K562 (cell line): ENCODE data around the gene CABLES1.

Experiments used
- ARNT ChIP-seq, 2 experiments: fragments of 450-650 bp; IDR thresholded peaks; 2 replicates each; pipeline ENCODE4 v1.6.1; 2016; ENCODE audit warnings: mild to moderate bottlenecking in 1 of 2
- PTRF ChIP-seq: fragments of 450-650 bp; IDR thresholded peaks from 2 replicates; pipeline ENCODE4 v1.6.1; 2016; ENCODE audit warnings: mild to moderate bottlenecking, missing genetic modification characterization, missing compliant biosample characterization
- RFX5 ChIP-seq: IDR thresholded peaks from 2 replicates; pipeline ENCODE4 v1.6.1; 2011; ENCODE audit warnings: low read depth, mild to moderate bottlenecking, improper control_type of control experiment, low read length
- TF ChIP-seq, protein P1 (sequence below): sonication (generic); formaldehyde crosslinking; IDR thresholded peaks from 2 replicates; pipeline ENCODE4 v1.8.1; 2023; ENCODE audit warnings: mild to moderate bottlenecking, missing genetic modification reagents
- TF ChIP-seq, protein P2 (sequence below): fragments of 250-450 bp; sonication (Bioruptor Pico); IDR thresholded peaks from 2 replicates; pipeline ENCODE4 v1.4.0; 2020; ENCODE audit warnings: mild to moderate bottlenecking, moderate library complexity

DNA sequence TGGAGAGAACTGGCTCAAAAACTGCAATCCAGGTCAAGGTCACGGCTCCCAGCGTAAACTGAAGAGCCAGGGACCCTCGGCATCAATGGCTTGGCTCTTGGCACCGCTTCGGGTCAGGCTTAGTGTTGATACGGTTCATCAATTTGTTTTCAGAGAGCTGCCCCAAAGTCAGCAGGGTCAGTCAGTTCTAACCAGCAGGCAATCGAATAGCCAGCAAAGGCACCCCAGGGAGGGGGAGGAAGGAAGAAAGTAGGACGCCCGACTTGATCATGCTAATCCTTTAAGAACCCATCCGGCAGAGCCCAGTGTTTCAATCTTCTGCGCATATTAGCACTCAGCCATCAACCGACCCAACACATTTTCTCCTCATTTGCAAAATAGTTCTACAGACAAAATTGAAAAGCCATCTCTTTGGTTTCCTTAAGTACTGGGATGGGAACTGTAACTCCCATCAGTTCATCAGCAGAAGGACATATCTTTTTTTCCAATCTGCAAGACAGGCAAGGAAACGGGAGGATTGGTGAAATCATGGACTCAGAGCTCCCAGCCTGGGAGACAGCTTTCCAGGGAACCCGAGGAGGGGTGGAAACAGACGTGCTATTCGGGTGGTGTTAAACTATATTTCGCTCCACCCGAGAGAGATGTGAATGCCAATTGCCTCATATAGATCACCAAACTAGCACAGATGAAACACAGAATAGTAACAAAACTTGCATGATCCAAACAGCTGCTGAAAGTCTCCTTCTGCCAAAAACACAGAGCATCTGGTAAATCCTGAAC, 40.7 kb upstream of the CABLES1 start:
- TF ChIP-seq, protein P1, sequence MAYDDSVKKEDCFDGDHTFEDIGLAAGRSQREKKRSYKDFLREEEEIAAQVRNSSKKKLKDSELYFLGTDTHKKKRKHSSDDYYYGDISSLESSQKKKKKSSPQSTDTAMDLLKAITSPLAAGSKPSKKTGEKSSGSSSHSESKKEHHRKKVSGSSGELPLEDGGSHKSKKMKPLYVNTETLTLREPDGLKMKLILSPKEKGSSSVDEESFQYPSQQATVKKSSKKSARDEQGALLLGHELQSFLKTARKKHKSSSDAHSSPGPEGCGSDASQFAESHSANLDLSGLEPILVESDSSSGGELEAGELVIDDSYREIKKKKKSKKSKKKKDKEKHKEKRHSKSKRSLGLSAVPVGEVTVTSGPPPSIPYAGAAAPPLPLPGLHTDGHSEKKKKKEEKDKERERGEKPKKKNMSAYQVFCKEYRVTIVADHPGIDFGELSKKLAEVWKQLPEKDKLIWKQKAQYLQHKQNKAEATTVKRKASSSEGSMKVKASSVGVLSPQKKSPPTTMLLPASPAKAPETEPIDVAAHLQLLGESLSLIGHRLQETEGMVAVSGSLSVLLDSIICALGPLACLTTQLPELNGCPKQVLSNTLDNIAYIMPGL (CRISPR knock-in tag) = no peak
- TF ChIP-seq ARNT (IDR thresholded peaks at IDR 0.05) = no peak
- no peak for TF ChIP-seq RFX5
- no peak for TF ChIP-seq PTRF (tag)
- TF ChIP-seq, protein P2, sequence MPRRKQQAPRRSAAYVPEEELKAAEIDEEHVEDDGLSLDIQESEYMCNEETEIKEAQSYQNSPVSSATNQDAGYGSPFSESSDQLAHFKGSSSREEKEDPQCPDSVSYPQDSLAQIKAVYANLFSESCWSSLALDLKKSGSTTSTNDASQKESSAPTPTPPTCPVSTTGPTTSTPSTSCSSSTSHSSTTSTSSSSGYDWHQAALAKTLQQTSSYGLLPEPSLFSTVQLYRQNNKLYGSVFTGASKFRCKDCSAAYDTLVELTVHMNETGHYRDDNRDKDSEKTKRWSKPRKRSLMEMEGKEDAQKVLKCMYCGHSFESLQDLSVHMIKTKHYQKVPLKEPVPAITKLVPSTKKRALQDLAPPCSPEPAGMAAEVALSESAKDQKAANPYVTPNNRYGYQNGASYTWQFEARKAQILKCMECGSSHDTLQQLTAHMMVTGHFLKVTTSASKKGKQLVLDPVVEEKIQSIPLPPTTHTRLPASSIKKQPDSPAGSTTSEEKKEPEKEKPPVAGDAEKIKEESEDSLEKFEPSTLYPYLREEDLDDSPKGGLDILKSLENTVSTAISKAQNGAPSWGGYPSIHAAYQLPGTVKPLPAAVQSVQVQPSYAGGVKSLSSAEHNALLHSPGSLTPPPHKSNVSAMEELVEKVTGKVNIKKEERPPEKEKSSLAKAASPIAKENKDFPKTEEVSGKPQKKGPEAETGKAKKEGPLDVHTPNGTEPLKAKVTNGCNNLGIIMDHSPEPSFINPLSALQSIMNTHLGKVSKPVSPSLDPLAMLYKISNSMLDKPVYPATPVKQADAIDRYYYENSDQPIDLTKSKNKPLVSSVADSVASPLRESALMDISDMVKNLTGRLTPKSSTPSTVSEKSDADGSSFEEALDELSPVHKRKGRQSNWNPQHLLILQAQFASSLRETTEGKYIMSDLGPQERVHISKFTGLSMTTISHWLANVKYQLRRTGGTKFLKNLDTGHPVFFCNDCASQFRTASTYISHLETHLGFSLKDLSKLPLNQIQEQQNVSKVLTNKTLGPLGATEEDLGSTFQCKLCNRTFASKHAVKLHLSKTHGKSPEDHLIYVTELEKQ (CRISPR knock-in tag) = no peak
